ENCODE measurements around the gene MAPKAP1.

The MAPKAP1 gene

GRCh38 chr9:125472926-125473701 lies 233.9 kb downstream of the MAPKAP1 start:
- no peak for DNase-seq

- DNase-seq, result no peak
Measured at GRCh38 chr9:125472562-125472925, 234.5 kb downstream of the MAPKAP1 start.

GRCh38 chr9:125470767-125471580 lies 236.0 kb downstream of the MAPKAP1 start:
- no peak for DNase-seq

GRCh38 chr9:125470189-125470588 lies 236.8 kb downstream of the MAPKAP1 start:
- no peak for DNase-seq

- DNase-seq, result no peak
Measured at GRCh38 chr9:125468646-125469045, 238.4 kb downstream of the MAPKAP1 start.

- DNase-seq, result no peak
Measured at GRCh38 chr9:125467116-125467740, 239.8 kb downstream of the MAPKAP1 start.

- no peak for DNase-seq
Measured at GRCh38 chr9:125466411-125466810, 240.6 kb downstream of the MAPKAP1 start.

GRCh38 chr9:125464591-125465385 lies 242.2 kb downstream of the MAPKAP1 start:
- no peak for DNase-seq

DNA sequence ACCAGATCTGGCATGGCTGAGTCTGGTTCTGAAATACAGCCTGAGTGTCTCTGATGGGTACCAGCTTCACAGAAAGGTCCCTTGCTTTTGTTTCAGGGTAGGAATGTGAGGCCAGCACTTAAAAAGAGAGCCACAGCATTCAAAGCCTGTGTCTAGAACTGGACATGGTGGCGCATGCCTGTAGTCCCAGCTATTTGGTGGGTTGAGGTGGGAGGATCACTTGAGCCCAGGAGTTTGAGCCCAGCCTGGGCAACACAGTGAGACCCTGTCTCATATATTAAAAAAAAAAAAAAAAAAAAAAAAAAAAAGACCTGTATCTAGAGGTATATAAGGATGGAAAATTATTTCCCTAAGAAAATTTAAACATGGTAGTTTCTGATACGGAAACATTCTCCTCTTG lies 243.1 kb downstream of the MAPKAP1 start:
- no peak for DNase-seq

DNA sequence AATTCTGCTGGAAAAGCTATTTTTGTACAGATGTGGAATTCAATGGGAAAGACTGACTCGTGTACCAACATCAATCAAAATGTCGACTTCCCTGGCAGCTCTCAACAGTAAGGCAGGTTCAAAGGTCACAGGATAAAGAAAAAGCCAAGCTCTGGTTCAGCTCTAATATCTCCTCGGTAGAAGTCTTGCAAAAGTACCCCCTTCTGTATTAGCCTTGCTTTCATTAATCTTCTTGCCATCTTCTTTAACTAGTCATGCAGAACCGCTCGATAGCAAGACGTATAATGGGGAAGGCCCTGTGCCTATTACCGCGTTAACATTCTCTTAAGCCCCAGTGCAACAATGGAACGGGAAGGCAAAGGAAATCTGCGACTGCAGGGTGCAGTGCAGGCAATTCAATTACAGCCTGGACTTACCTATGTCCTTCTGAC lies 244.1 kb downstream of the MAPKAP1 start:
- no peak for DNase-seq

GRCh38 chr9:125461636-125462190 lies 245.3 kb downstream of the MAPKAP1 start:
- DNase-seq, result no peak

DNA sequence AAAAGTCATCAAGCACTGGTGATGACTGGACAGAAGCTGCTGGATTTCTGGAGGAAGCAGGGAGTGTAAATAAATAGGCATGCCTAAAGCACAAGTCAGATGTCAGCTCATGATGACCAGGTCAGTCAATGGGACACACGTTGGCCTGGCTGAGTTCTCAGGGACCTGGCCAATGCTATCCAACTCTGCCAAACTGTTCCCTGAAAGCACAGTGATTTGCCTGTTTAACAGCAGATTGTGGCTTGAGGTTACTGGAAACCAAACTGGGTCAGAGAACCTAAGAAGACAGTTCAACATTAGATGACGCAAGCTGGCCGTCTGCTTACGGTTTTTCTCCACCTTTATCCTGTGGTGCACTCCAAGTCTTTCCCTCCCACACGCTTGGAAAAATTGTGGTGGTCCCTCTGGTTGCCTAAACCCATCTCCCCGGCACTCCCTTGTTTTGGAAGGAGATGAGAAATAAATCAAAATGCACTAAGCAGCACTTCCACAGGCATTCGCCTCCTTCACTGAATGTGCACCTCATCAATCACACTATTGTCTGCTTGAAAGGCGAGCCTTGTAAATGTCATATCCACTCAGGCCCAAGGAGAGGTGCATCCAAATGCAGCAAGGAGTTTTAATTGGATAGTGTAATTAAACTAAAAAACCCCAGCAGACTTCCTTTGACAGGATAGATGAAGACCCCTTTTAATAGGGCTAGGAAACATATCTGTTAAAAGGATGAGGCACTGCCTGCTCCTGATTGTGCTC lies 245.9 kb downstream of the MAPKAP1 start:
- no peak for DNase-seq

DNA sequence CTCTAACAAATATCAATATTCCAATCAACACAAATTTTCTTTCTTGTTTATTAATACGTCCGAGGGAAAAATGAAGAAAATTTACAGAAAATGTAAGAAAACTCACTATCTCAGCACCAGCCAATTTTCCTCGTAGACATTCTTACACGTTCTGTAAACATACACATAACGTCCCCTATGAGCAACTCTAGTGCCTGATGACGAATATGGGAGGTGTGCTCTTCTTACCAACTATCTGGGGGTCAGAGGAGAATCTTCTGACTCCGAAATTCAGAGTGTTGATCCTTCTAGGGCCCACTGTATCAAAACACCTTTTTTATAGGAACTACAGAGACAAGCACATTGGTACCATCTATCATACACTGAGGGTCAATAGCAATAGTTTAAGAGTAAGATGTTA lies 246.7 kb downstream of the MAPKAP1 start:
- DNase-seq, result no peak

- DNase-seq, result no peak
Measured at GRCh38 chr9:125457357-125457756, 249.7 kb downstream of the MAPKAP1 start.

- DNase-seq, result no peak
Measured at GRCh38 chr9:125455876-125456275, 251.1 kb downstream of the MAPKAP1 start.

DNA sequence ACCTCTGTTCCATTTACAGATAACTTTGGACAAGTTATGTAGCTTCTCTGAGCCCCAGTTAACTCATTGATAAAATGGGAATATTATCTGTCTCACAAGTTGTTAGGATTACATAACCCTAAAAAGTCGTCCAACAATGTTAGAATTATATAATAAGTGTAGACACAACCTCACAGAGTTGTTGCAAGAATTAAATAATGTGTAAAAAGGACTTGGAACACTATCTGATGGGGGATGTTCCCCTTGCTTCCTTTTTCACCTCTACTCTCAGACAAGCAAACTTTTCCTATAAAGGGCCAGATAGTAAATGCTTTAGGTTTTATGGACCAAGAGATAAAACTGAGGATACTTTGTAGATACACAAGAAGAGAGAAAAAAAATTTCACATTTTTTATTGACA lies 251.9 kb downstream of the MAPKAP1 start:
- DNase-seq, result no peak

DNA sequence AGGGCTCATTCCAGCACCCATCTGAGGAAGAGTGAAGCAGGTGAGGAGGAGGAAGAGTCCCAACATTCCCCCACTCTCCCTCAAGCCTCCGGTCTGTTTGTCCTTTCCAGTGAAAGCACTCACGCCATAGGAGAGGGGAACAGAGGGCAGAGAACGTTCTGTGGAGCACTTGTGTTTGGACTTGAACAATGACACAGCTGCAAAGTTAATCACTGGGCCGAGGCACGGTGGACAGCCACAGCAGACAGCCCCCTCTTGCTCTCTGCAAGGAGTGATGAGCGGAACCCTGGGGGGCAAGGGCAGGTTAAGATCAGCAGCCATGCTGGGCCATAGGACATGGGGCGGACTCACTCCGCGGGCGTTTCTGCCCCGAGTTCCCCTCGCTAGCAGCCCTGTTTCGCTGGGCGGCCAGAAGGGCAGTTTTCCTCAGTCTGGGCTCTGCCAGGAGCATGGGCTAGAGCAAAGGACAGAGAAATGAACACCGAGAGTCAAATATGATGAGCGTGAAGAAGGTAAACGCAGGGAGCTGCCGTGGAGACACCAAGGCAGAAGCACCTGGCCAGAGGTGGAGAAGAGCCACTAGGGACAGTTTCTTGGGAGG lies 259.7 kb downstream of the MAPKAP1 start:
- DNase-seq, result no peak

- no peak for DNase-seq
Measured at GRCh38 chr9:125446561-125447094, 260.4 kb downstream of the MAPKAP1 start.

DNA sequence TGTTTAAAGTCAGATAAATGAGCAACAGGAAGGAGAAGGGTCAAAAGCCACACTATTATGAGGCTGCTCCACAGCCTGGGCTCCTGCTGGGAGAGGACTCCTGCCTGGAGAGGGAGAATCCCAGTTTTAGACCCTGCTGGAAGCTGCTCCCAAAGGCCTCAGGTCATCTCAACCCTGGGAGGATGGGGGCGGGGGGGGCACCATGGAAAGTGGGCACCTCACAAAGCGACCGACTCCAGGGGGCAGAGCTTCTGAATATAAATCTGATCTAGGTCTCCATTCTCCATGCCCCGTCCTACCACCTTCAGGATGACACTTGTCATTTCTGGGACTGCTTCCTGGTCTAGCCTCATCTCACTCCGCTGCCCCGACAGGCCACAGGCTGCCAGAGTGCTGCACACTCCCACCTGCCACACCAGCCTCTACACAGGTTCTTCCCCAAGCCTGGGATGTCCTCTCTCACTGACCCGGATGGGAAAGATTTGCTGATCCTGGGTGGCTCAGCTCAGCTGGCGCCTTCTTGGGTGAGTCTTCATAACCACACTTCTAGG lies 262.0 kb downstream of the MAPKAP1 start:
- no peak for DNase-seq

GRCh38 chr9:125444166-125444565 lies 262.8 kb downstream of the MAPKAP1 start:
- DNase-seq, result no peak

DNA sequence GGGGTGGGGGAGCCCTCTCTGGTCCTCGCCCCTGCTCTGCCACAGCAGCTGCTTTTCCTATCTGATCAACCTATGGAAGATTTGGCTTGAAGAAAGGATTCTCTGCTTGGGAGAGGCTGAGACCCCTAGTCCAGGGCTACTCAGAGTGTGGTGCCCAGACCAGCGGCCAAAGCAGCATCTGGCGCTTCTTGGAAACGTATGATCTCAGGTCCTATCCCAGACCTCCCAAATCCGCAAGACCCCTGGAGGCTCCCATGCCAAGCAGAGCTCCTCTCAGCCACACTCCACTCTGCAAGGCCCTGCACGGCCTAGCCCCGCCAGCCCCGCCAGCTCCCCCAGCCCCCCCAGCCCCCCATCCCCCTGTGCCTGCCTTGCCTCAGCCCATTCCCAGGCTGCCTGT lies 263.6 kb downstream of the MAPKAP1 start:
- DNase-seq, result no peak
